ENCODE results near the gene SLC13A3.

SLC13A3 gene

GRCh38 chr20:46690219-46691106, 39.2 kb upstream of the SLC13A3 start:
- H3K36me3 ChIP-seq (ENCODE audit: low read length), result peaks cover 13% of the 10 kb centered on the region
- H2AFZ ChIP-seq (ENCODE audit: low read depth, low read length, severe bottlenecking), result peak overlapping the region; percentile 60
- H3K4me3 ChIP-seq (ENCODE audit: insufficient read depth, low read length, poor library complexity, severe bottlenecking), result peak overlapping the region; percentile 42
- H3K79me2 ChIP-seq (ENCODE audit: insufficient read depth, low read length), result peaks cover 39% of the 10 kb centered on the region
- H3F3A ChIP-seq (ENCODE audit: insufficient read depth), result no peaks in the 10 kb centered on the region
- TF ChIP-seq EZH2phosphoT487 (conservative IDR thresholded peaks at IDR 0.05; ENCODE audit: low read length) (no peak), CTCF (IDR thresholded peaks at IDR 0.05; ENCODE audit: insufficient read depth, low read length, poor library complexity, severe bottlenecking) (no peak)
- peak overlapping the region; percentile 77 for H3K4me2 ChIP-seq (ENCODE audit: low read depth, low read length, poor library complexity, severe bottlenecking)
- H3K9me2 ChIP-seq (replicated peaks; ENCODE audit: insufficient read depth, low read length), result no peaks in the 10 kb centered on the region
- H3K9ac ChIP-seq (ENCODE audit: low read length), result peak overlapping the region; percentile 82
- H4K20me1 ChIP-seq (ENCODE audit: low read depth, low read length), result peaks cover 7% of the 10 kb centered on the region; the same call in 1 of the 2 replicates
- H3K9me3 ChIP-seq (ENCODE audit: insufficient read depth, low read length), result no peaks in the 10 kb centered on the region
- no peak overlapping the region for H3K27ac ChIP-seq (ENCODE audit: low read depth, low read length)
- no peaks in the 10 kb centered on the region for H3K27me3 ChIP-seq (ENCODE audit: low read length)

GRCh38 chr20:46689754-46690085, 38.5 kb upstream of the SLC13A3 start:
- Histone ChIP-seq H3K9ac (ENCODE audit: low read length) (peak overlapping the region; percentile 82), H4K20me1 (ENCODE audit: low read depth, low read length) (peaks cover 7% of the 10 kb centered on the region; the same call in 1 of the 2 replicates), H3K9me3 (ENCODE audit: insufficient read depth, low read length) (no peaks in the 10 kb centered on the region), H3F3A (ENCODE audit: insufficient read depth) (no peaks in the 10 kb centered on the region), H3K27ac (ENCODE audit: low read depth, low read length) (peak overlapping the region; percentile 42; the same call in 1 of the 2 replicates), H3K9me2 (replicated peaks; ENCODE audit: insufficient read depth, low read length) (no peaks in the 10 kb centered on the region), H3K36me3 (ENCODE audit: low read length) (peaks cover 18% of the 10 kb centered on the region), H3K79me2 (ENCODE audit: insufficient read depth, low read length) (peaks cover 45% of the 10 kb centered on the region), H3K4me2 (ENCODE audit: low read depth, low read length, poor library complexity, severe bottlenecking) (peak overlapping the region; percentile 77), H2AFZ (ENCODE audit: low read depth, low read length, severe bottlenecking) (peak overlapping the region; percentile 60), H3K4me3 (ENCODE audit: insufficient read depth, low read length, poor library complexity, severe bottlenecking) (peak overlapping the region; percentile 42), H3K27me3 (ENCODE audit: low read length) (no peaks in the 10 kb centered on the region)
- no peak for TF ChIP-seq EZH2phosphoT487 (conservative IDR thresholded peaks at IDR 0.05; ENCODE audit: low read length)
- TF ChIP-seq CTCF (IDR thresholded peaks at IDR 0.05; ENCODE audit: insufficient read depth, low read length, poor library complexity, severe bottlenecking), result no peak

GRCh38 chr20:46689082-46689753, 38.0 kb upstream of the SLC13A3 start, which contains the start of gene TP53RK:
Gene TP53RK, minus strand, starts transcription at chr20:46689444. Its CDS starts 30 bp downstream, at chr20:46689414.
- peaks cover 7% of the 10 kb centered on the region; the same call in 1 of the 2 replicates for H4K20me1 ChIP-seq (ENCODE audit: low read depth, low read length)
- peak within 1 kb of the TSS; percentile 79 for H3K4me3 ChIP-seq (ENCODE audit: insufficient read depth, low read length, poor library complexity, severe bottlenecking)
- no peaks in the 10 kb centered on the region for H3K27me3 ChIP-seq (ENCODE audit: low read length)
- H3K36me3 ChIP-seq (ENCODE audit: low read length), result peaks cover 20% of the 10 kb centered on the region
- peak within 1 kb of the TSS; percentile 85 for H3K4me2 ChIP-seq (ENCODE audit: low read depth, low read length, poor library complexity, severe bottlenecking)
- H2AFZ ChIP-seq (ENCODE audit: low read depth, low read length, severe bottlenecking), result peak within 1 kb of the TSS; percentile 61
- H3K79me2 ChIP-seq (ENCODE audit: insufficient read depth, low read length), result peaks cover 48% of the 10 kb centered on the region
- no peaks in the 10 kb centered on the region for H3K9me3 ChIP-seq (ENCODE audit: insufficient read depth, low read length)
- peak within 1 kb of the TSS; percentile 82 for H3K9ac ChIP-seq (ENCODE audit: low read length)
- no peaks in the 10 kb centered on the region for H3K9me2 ChIP-seq (replicated peaks; ENCODE audit: insufficient read depth, low read length)
- no peaks in the 10 kb centered on the region for H3F3A ChIP-seq (ENCODE audit: insufficient read depth)
- no peak for TF ChIP-seq EZH2phosphoT487 (conservative IDR thresholded peaks at IDR 0.05; ENCODE audit: low read length)
- no peak for TF ChIP-seq CTCF (IDR thresholded peaks at IDR 0.05; ENCODE audit: insufficient read depth, low read length, poor library complexity, severe bottlenecking)
- peak within 1 kb of the TSS; percentile 60 for H3K27ac ChIP-seq (ENCODE audit: low read depth, low read length)
